Right forelimb (tissue), 1 donor: ENCODE measurements around the gene MSRB2.
"Not testable (repeated sequence)": the region's sequence is repeated elsewhere in the genome, so short reads cannot be mapped to it uniquely, and the experiment has no call there.

Experiments
- DNase-seq: peaks from one replicate; pipeline ENCODE4 v3.0.0-alpha.2; 2018

Gene MSRB2

GRCh38 chr10:23070092-23070912 is 25.1 kb upstream of the MSRB2 start:
- DNase-seq, result not testable (repeated sequence)

GRCh38 chr10:23070913-23071218 is 24.5 kb upstream of the MSRB2 start:
- DNase-seq, result no peak

DNA sequence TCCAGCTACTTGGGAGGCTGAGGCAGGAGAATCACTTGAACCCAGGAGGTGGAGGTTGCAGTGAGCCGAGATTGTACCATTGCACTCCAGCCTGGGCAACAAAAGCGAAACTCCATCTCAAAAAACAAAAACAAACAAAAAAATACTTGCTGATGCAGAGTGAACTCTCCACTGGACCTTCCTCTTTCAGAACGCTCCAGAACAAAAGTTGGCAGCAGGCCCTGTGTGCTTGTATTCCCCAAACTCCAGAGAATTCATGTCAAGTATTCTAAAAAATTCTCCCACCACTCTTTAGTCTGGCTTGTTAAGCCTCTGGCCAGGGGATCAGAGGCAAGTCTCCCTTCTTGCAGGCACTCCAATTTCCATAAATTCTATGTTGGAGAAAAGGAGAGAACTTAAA is 22.8 kb upstream of the MSRB2 start:
- not testable (repeated sequence) for DNase-seq

- DNase-seq, result no peak
Observed at GRCh38 chr10:23073527-23073926, 21.9 kb upstream of the MSRB2 start.

- no peak for DNase-seq
Observed at GRCh38 chr10:23075672-23076071, 19.7 kb upstream of the MSRB2 start.

DNA sequence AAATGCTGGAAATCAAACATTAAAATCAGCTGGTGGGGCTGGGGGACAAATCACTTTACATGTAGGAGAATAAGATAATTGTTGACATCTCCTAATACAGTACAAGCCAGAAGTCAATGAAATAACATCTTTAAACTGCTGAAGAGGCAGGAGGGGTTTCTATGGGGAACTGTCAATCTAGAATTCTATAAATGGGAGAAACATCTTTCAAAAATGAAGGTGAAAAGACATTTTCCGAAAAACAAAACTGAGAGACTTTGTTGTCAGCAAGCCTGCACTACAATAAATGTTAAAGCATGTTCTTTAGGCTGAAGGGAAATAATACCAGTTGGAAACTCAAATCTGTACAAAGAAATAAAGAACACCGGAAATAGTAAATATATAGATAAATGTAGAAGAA is 17.3 kb upstream of the MSRB2 start:
- no peak for DNase-seq

DNA sequence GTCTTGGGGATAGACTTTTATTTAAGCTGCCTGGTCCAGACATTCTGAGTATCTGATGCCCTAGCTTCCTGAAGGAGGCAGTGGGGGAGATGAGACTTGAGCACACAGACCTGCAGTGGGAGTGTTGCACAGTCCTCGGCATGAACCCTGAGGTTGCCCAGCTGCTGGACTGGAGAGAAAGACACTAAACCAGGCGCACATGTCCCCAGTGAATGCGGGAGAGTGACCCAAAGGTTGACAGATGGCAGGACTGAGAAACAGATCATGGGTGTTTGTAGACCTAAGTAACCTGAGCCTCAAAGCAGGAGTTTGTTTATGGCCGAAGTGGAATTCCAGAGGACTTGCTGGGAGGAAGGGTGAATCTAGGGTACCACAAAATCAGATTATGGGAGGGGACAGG is 15.7 kb upstream of the MSRB2 start:
- DNase-seq, result no peak

- no peak for DNase-seq
Observed at GRCh38 chr10:23080262-23080661, 15.1 kb upstream of the MSRB2 start.

- DNase-seq, result no peak
Observed at GRCh38 chr10:23081221-23081750, 14.1 kb upstream of the MSRB2 start.

DNA sequence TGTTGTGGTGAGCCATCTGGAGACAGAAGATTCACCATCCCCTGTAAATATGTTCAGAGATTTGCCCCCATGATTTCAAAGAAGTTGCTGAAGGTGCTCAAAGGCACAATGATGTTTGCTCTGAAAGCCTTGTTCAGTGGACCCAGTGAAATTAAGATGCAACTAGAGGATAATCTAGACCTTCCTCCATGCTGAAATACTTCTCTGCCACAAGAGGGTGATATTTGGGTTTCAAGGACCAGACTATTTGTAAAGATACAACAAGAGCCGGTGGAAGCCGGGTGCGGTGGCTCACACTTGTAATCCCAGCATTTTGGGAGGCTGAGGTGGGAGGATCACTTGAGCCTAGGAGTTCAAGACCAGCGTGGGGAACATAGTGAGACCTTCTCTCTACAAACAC is 13.5 kb upstream of the MSRB2 start:
- no peak for DNase-seq

DNA sequence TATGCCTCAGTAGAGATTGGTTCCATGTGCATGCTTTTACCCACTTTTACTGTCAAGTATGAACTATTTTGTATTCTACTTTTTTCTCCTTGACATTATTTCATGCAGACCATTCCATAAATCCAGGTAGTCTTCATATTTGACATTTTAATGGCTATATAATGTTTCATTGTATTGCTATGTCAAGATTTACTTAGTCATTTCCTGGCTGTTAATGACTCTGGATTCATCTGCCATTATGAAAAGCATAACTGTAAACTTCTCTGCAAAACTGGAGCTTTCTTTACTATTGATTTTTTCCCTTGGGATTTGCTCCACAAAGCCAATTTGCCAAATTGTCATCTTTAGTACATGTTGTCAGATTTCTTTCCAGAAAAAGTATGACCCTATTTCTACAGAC is 6.8 kb upstream of the MSRB2 start:
- no peak for DNase-seq

DNA sequence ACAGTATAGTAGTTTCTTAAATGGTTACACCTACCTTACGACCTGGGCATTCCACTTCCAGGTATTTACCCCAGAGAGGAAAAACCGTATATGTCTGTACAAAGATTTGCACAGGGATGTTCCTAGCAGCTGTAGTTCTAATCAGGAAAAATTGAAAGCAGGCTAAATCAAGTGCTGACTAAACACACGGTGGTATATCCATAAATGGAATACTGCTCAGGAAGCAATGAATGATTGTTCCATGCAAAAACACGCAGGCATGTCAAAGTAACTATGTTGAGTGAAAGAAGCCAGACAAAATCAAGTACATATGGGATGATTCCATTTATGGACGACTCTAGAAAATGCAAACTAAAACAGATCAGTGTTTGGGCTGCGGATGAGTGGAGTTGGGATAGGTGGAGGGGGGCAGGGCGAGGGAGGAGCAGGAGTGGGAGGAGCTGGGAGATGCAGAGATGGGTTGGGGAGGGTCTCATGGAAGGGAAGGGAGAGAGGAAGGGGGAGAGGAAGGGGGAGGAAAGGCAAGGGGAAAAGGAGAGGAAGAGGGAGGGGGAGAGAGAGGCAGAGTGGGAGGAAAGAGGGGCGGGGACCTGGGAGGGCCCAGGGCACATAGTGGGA is 484 bp upstream of the MSRB2 start:
- DNase-seq, result no peak

DNA sequence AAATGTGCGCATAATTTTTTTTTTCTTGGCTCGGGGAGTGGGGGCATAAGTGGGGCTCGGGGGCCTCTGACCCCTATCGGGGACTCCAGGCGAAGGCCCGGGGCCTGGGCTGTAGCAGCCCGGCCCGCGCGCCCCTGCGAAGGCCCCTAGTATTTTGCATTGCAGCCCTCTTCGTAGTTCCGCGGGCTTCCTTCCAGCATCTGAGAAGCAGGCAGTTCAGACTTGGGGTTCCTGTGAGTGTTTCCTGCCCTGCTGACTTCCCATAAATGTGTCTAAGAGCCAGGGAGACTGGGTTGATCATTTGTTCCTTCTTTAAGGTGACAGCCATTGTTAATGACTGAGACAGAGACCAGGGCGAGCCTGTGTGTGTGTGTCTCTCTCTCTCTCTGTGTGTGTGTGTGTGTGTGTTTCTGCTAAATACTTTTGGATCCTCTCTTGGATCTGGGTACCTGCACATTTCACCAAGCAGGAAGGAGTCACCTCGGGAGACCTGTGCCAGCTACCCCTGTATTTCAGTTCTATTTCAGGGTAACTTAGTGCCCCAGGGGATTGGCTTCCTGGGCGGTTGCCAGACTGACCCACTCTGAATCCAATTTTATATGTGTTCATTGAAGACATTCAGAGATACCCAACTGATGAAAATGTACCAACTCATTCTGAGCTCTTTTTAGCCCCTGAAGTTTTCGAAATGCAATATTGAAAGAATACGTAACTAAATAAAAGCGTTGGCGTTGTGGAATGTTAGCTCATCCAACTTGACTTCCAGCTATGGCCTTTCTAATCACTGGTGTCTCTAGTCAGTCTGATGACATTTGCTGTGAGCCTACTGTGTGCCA is 805 bp downstream of the MSRB2 start:
- peak; percentile 82 for DNase-seq

DNA sequence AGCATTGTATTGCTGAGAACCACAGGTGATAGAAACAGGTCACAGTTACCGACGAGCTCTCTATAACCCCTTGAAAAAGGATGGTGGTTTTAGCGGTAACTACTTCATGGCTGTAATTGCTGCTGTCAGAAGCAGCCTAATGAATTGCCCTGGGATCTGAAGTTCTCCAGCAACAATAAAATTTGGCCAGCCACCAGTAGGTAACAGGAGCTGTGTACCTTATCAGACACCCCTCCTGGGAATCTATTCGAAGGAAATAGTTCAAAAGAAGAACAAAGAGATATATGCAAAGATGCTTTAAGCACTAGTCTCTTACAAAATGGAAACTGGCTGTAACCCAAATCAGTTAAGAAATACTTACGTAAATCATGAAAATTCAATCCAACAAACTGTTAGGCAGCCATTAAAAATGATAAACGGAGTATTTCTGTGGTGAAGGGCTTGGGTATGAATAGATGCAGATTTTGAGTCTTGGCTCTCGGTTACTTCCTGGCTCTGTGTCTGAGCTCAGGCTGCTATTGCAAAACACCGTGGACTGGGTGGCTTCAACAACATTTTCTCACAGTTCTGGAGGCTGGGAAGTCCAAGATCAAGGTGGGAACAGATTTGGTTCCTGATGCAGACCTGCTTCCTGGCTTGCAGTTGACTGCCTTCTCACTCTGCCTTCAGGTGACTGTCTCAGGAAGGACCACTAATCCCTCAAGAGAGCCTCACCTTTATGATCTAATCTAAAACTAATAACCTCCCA is 1.6 kb downstream of the MSRB2 start:
- DNase-seq, result no peak

GRCh38 chr10:23099079-23099478 is 3.7 kb downstream of the MSRB2 start:
- DNase-seq, result no peak

- no peak for DNase-seq
Observed at GRCh38 chr10:23099816-23100215, 4.4 kb downstream of the MSRB2 start.

DNA sequence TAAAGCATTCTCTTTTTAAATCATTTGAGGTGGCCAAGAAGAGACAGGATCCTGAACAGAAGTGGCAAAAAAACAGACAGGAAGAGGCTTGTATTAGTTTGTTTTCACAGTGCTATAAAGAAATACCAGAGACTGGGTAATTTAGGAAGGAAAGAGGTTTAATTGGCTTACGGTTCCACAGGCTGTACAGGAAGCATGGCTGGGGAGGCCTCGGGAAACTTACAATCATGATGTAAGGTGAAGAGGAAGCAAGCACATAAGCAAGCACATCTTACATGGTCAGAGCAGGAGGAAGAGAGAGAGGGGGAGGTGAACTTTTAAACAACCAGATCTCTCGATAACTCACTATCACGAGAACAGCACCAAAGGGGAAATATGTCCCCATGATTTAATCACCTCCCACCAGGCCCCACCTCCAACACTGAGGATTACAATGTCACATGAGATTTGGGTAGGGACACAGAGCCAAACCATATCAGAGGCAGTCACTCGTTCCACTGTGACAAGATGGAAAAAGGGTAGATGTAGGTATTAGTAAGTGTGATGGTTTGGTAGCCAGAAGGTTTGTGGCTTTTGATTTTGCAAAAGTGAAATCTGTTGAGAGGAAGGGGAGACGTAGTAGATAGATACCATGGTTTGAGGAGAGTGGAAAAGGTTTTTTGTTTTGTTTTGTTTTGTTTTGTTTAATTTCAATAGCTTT is 5.1 kb downstream of the MSRB2 start:
- DNase-seq, result no peak

DNA sequence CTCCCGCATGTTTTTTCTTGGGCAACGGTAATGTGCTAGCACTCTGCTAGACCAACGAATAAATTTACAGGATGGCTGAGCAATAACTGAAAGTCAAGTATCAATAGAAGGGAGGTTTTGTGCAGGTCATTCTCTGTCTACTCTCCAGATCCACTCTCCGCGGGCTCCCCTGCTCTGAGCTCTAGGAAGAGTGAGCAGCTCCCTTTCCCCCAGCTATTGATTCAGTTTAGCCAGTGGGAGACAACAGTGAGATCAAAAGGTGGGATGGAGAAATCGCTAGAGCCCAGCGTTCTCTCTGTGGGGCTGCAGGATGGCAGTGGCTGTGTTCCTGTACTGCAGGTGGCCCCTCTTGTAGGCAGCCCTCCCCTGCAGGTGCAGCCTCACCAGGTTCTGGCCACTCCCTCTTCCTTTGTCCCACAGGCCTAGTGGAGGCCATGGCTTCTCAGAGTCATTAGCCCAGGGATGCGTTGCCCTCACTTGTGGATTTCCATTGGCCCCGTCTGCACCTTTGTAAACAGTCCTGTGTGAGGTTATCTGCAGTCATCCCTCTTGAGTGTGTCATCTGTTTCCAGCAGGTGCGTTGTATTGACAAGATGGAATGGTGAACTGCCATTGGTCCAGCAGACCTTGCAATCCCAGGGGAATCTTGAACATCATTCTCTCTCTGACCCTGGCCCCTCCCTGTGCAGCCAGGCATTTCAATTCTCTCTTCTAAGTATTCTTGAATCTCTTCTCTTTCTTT is 11.1 kb downstream of the MSRB2 start:
- no peak for DNase-seq

- DNase-seq, result no peak
Observed at GRCh38 chr10:23110722-23111516, 15.5 kb downstream of the MSRB2 start.

DNA sequence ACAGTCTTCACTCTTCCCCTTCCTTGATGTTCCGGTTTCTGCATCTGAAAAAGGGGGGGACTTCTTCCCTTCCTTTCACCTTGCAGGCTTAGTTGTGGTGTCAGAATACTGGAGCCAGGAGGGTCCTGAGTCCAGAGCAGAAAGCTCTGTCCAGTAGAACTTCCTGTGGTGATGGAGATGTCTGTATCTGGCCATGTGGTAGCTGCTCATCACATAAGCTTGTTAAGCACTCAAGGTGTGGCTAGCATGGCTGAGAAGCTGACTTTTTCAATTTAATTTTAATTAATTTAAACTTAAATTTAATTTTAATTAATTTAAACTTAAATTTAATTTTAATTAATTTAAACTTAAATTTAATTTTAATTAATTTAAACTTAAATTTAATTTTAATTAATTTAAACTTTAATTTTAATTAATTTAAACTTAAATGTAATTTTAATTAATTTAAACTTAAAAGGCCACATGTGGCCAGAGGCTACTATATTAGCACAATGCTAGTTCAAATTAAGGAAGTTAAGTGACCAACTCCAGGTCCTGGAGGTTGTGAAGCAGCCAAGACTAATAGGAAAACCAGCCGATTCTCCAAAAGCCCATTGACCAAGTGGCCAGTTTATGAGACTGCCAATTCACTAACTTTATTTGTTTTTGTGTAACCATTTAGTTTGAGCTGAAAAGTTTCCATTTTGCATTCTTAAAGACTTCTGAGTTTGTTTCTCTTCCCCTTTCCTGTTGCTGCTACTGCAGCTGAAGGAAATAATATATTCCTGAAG is 16.3 kb downstream of the MSRB2 start:
- no peak for DNase-seq
